Measurements from ENCODE around the gene CACYBP.

The CACYBP gene

GRCh38 chr1:174974711-174975119, 25.0 kb upstream of the CACYBP start:
- DNase-seq: no peak

DNA sequence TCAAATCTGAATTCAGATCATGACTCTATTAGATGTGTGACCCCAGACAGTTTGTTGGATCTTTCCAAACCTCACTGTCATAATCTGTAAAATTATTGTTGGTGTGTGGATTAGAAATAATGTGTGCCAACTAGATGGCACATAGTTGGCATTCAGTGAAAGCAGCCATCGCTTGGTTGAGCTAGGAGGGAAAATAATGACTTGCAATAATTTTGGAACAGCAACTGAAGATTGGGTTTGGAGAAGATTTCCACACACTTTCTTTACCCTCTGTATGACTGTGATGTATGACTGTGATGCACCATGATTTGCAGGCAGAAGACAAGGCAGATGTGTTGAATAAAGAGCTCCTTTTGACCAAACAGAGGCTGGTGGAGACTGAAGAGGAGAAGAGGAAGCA, 24.0 kb upstream of the CACYBP start:
- DNase-seq: no peak

DNA sequence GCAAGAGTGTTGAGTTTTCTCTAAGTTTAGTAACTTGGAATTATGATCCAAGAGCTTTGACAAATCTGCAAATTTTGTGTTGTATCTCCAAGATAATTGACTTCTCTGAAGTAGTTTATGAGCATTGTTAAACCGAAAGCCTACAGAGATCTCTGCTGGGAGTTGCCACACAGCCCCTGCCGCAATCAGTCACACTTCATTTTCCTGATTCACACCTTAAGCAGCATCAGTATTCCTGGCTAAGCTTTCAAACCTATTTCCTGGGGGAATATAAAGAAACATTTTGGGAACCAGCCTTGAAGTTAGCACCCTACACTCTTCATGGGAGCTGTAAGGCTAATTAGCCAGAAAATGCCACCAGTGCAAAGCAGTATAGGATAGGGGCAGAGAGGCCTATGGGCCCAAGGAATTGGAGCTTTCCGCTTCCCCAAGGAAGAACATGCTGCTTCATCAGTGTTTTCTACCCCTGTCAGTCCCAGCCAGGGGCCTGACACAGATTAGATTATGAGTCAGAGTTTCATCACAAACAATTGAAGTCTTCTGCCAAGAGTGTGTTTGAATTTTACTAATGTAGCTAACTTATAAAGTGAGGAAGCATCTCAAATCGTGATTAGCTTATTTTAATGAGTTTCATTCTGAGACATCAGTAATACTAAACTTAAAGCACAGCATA, 23.2 kb upstream of the CACYBP start:
- no peak for DNase-seq

DNA sequence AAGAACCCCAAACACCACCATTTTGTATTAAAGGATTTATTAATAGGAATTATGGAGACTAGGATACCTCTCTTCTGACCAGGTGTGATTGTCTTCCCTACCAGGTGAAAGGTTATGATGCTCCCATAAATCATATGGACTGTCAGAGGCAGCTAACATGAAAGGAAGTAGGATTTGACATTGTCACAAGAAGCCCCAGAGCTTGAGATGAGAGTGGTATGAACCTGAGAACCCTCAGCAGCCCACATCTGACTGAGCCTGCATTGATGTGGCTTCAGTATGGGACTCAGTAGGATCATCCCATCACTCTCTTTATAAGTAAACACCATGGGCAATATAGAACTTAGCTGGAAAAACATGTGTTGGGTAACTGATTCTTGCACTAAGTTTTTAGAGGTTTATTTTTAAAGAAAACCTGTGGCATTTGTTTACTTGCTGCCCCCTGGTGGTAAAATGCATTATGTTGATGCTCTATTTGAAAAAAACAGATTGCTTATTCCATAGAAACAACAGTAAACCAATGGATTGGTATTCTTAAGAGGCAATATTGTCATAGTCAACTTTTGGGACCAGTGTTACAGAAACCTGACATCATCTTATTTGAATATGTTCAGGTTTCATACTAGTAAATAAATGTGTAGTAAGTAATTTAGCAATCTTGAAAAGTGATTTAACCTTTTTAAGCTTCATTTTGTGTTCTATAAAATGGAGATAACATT, 16.6 kb upstream of the CACYBP start:
- peak; percentile 66 to 74 for DNase-seq

- DNase-seq: no peak
These were observed 14.8 kb upstream of the CACYBP start for GRCh38 chr1:174984952-174985351.

DNA sequence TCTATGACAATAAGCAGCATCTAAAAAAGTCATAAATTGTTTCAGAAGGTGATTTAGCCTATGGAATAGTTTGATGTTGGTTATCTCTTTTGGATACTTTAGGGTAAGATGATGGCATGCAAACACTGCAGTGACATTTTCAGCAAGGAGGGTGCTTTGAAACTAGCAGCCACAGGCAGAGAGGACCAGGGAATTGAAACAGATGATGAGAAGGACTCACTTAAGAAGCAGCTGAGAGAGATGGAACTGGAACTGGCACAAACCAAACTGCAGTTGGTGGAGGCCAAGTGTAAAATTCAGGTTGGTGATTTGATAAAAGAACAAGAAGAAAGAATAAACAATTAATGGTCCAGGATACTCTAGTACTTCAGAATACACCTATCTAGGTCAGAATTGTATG, 11.2 kb upstream of the CACYBP start:
- DNase-seq: no peak

GRCh38 chr1:174988986-174989385, 10.8 kb upstream of the CACYBP start:
- no peak for DNase-seq

GRCh38 chr1:174989536-174990220, 10.1 kb upstream of the CACYBP start:
- no peak for DNase-seq

DNA sequence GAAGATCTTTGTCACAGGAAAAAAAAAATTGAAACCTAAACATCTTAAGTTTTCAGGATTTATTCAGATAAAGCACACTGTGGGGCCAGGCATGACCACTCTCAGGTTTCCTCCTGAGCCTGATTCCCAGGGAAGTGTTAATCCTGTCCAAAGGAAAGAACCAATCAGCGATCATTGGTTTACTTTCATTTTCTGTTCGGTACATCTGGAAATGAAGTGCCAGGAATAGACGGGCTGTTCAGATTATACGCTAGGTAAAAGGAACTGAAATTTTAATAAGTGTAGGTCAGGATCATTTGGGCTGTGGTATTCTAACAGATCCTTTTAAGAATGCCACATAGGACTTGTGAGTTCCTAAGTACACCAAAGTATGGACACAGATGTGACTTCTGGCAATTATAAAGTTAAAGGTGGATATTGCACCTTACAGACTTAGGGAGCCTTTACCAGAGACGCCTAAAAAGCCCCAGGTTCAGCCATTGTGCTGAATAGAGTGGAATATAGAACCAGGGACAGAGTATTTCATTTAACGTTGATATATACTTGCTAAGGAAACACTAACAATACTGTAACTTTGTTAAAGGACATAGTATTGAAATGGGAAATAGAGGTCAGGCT, 9.3 kb upstream of the CACYBP start:
- DNase-seq: peak; percentile 43 to 53

- DNase-seq: no peak
These were observed 8.3 kb upstream of the CACYBP start for GRCh38 chr1:174991473-174991872.

DNA sequence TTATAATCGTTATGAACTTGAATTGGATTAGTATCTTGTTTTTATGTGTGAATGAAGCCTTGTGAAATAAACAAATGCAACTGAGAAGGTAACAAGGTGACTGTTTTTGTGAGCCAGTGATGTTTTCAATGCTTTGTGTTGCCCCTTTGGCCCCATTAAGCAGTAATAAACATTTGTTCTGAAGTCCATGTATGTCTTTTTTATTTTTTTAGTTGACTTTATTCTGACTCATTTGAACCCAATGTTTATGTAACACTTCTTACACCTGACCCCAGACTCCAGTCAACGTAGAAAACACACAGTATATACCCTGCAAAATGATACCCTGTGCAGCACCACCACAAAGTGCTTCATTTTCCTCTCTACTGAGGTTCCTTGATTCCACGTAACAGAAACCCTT, 4.6 kb upstream of the CACYBP start:
- DNase-seq: no peak

DNA sequence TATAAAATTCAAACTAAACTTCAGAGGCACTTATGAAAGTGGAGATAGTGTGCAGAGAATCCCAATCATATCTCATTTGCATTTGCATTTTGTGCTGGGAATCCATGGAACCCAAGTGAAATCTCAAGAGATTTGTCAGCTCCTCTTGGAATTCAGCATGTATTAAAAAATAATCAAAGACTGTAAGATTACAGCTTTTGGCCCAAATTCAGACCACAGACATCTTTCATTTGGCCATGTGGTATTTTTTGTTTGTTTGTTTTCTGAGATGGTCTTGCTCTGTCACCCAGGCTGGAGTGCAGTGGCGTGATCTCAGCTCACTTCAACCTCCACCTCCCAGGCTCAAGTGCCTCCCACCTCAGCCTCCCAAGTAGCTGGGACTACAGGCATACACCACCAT, 3.8 kb upstream of the CACYBP start:
- no peak for DNase-seq

DNA sequence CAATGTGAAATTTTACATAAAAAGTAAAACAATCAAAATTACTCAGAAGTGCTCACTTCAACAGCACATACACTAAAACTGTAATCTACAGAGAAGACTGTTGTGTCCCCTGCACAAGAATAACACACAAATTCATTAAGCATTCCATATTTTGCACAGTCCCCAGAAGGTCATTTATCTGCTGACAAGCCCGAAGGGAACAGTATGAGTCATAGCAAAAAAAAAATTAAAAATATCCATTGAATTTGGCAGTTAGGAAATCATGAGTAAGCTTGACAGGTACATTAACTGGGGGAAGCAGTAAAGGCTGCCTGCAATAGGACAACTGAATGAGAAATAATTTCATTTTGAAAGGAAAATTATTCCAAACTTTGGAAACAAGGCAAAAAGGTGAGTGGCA, 3.3 kb upstream of the CACYBP start:
- DNase-seq: peak in 1 of 2 donors; percentile 17

DNA sequence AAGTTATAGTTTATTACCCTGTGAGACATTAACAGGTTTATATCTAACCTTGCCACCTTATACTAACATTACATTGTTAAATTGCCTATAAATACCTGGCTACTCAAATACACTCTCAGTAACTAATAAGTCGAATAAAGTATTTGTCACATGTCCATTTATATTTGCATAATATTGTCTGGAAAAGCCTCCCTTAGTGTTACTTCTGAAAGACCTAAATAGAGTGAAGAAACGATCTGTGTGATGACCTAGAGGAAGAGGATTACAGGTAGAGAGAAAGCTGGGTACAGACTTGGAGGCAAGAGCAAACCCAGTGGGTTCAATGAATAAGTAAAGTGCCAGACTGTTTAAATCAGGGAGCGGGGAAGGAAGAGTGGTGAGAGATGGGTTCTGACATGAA, 2.7 kb upstream of the CACYBP start:
- no peak for DNase-seq

DNA sequence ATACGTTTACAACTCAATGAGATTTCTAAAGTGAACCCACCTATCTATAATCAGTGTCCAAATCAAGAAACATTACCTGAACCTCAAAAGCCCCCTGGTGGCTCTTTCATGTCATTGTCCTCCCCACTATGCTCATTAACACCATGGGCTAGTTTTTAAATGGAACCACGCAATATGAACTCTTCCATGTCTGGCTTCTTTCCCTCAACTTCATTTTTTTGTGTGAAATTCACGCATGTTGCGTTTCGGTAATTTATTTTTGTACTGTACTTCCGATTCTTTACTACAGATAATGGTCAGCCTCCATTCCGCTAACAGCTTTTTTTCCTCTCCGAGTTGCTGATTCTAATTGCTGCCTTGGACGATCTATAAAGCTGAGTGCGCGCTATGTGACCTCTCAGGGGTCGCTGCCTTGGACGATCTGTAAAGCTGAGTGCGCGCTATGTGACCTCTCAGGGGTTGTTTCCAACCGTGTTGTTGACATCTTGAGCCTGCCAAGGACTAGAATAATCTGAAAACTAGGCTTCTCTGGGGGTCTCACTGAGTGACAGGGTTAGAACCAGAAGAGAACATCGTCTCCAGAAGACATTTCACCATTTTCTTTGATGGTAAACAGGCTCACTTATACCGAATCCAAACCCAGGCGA, 1.1 kb upstream of the CACYBP start:
- DNase-seq: peak; percentile 65 to 68

DNA sequence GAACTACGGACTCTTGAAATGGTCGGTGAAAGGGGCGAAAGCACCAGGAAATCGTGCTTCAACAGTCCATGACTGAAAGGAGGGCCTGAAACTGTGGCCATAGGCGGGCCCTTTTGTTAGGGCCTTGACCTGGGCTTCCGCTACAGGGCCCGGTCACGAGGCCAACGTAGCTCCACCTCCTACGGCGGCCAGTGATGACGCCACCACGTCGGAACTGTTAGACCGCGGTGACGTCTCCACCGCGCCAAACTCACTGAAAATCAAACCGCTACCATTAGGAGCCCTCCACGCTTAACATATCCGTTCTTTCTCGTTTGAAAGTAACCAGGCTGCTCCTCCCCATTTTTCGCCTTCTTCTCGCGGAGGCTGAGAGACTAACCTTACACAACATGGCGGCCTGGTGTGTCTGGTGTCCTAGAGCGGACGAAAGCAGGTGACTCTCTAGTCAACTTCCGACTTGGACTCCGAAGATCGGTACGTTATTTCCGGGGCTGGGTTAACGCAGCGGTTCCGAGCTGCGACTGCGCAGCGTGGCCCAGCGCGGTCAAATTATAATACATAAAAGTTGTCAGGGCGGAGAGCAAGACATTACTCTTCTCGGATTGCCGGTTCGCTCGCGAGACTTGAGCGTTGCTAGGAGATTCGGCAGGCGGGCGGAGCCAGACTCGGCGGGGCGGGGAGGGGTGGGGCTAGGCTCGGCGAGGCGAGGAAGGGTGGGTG, 371 bp upstream of the CACYBP start:
- DNase-seq: peak; percentile 99 to 100

GRCh38 chr1:175000697-175001187, 995 bp downstream of the CACYBP start:
- DNase-seq: no peak

DNA sequence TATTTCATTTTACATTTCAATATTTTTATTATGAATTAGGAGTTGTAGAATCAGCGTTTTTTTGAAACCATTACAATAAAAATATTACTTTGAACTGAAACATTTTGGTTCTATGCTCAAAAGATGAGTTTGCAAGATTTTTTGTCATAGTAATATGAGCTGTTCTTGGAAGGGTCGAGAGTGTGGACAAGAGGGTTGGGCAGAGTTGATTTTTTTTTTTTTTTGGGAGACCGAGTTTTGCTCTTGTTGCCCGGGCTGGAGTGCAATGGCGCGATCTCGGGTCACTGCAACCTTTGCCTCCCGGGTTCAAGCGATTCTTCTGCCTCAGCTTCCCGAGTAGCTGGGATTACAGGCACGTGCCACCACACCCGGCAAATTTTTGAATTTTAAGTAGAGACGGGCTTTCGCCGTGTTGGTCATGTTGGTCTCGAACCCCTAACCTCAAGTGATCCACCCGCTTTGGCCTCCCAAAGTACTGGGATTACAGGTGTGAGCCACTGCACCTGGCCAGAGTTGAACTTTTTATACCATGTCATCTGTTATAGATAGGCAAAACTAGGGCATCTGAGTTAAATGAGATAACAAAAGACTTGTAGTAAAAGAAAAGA, 3.3 kb downstream of the CACYBP start:
- DNase-seq: no peak

- DNase-seq: no peak
These were observed 3.8 kb downstream of the CACYBP start for GRCh38 chr1:175003521-175003920.

DNA sequence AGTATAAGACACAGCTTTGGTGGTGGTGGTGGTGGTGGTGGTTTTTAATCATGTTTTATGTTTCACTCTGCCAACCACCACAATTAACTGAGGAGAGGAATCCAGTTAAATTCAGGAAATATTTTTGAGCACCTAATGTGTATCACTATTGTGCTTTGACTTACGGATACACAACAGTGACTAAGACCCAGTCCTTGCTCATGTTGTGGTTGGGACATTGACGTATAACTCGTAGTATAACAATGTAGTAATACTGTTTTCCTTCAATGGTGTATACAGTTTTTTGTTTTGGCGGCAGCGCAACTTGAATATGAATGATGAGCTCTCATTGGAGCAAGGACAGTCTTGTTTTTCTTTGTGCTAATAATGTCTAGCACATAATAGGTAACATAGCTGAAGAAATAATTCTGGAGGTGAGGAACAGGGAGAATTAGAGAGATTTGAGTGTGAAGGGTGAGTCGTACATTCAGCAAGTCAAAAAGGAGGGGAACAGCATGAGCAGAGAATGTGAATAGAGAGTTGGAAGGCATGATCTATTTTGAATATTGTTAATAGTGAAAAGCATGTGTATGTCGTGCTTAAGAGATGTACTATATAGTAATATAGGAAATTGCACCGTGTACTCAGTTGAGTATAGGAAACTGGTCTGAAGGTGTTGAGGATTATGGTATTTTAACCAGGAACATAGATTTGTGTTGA, 5.5 kb downstream of the CACYBP start:
- DNase-seq: no peak

- DNase-seq: no peak
These were observed 9.8 kb downstream of the CACYBP start for GRCh38 chr1:175009532-175009931.

Data from inflammatory macrophage (primary cell).